Gastroesophageal sphincter (tissue), 3 donors: ENCODE measurements around the gene ZBTB18.

Experiments
- CTCF ChIP-seq, 4 experiments: fragments of 200-600 bp in 2 of 4; fragments of 450-650 bp in 2 of 4; sonication (generic) in 1 of 4; IDR thresholded peaks; one replicate each; pipeline ENCODE4 v1.5.1; 2017 to 2019; ENCODE audit warnings: antibody characterized with exemption in 4 of 4, mild to moderate bottlenecking in 2 of 4, moderate library complexity in 2 of 4
- POLR2A ChIP-seq, 2 donors: fragments of 450-650 bp; IDR thresholded peaks; one replicate each; pipeline ENCODE4 v1.6.1; 2017; ENCODE audit warnings: antibody characterized with exemption in 2 of 2, mild to moderate bottlenecking in 2 of 2, moderate library complexity in 1 of 2
- POLR2AphosphoS5 ChIP-seq: sonication (generic); formaldehyde crosslinking; IDR thresholded peaks from one replicate; pipeline ENCODE4 v1.6.1; 2017; ENCODE audit warnings: antibody characterized with exemption

DNA sequence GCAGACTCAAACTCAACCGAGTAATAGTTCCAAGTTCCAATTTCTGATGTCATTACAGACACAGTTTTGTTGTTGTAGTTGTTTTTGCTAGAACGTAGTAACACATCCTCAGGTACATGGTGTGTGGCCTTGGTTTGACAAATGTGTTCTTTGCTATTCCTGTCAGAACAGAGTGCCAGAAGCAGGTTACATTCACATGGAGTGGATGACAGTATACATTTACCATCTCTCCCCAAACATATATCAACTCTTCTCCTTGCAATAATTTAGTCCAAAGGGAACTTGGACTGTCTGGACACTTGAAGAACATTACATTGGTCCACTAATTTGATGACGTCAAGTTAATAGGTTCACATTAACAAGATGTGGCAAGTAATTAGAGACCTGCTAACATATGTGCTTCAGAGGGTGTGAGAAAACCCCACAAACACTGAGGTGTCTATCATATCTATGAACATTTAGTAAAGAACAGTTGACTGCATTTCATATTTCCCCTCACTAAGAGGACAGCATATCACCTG lies 44.6 kb upstream of the ZBTB18 start:
- no peak for TF ChIP-seq POLR2AphosphoS5
- TF ChIP-seq CTCF (IDR thresholded peaks at IDR 0.05): no peak
- TF ChIP-seq POLR2A (IDR thresholded peaks at IDR 0.05): no peak
